Liver (tissue), 9 donors: ENCODE results near the gene EPB41L3. TPM values are rescaled to one million over a fixed set of nuclear protein-coding genes. Genes with fewer than 3 reads are reported as not detected.

ENCODE experiments used
- DNase-seq: peaks from one replicate; pipeline ENCODE4 v3.0.0-alpha.2; 2017; ENCODE audit warnings: low spot score
- H3K27ac ChIP-seq, 2 donors: one replicate each; pipeline ENCODE4 v1.7.0; 2013; ENCODE audit warnings: inconsistent platforms in 2 of 2, low read length in 2 of 2, control low read depth in 1 of 2, low read depth in 1 of 2, mild to moderate bottlenecking in 1 of 2
- H3K27me3 ChIP-seq, 4 donors: one replicate each; pipeline versions ENCODE4 v1.6.1 to v1.7.0; 2013; ENCODE audit warnings: low read length in 3 of 4, inconsistent platforms in 1 of 4, mild to moderate bottlenecking in 1 of 4, moderate library complexity in 1 of 4; ENCODE audit not compliant: control insufficient read depth in 4 of 4, insufficient read depth in 4 of 4
- H3K36me3 ChIP-seq, 4 donors: one replicate each; pipeline versions ENCODE4 v1.6.1 to v1.7.0; 2013; ENCODE audit warnings: low read length in 3 of 4, mild to moderate bottlenecking in 3 of 4, low read depth in 1 of 4, moderate library complexity in 1 of 4; ENCODE audit not compliant: control insufficient read depth in 4 of 4, insufficient read depth in 3 of 4
- H3K4me1 ChIP-seq, 4 donors: one replicate each; pipeline versions ENCODE4 v1.6.1 to v1.7.0; 2013; ENCODE audit warnings: low read length in 3 of 4, mild to moderate bottlenecking in 3 of 4, moderate library complexity in 1 of 4; ENCODE audit not compliant: control insufficient read depth in 4 of 4, insufficient read depth in 4 of 4
- H3K4me3 ChIP-seq, 3 donors: one replicate each; pipeline versions ENCODE4 v1.6.1 to v1.7.0; 2013; ENCODE audit warnings: low read length in 3 of 3, control low read depth in 1 of 3, low read depth in 1 of 3, mild to moderate bottlenecking in 1 of 3
- H3K9ac ChIP-seq, 2 donors: one replicate each; pipeline ENCODE4 v1.7.0; 2013; ENCODE audit warnings: low read length in 2 of 2, mild to moderate bottlenecking in 2 of 2, moderate library complexity in 2 of 2, control low read depth in 1 of 2, low read depth in 1 of 2
- H3K9me3 ChIP-seq, 4 donors: one replicate each; pipeline versions ENCODE4 v1.6.1 to v1.7.0; 2013; ENCODE audit warnings: low read length in 3 of 4; ENCODE audit not compliant: control insufficient read depth in 4 of 4
- ATF3 ChIP-seq: IDR thresholded peaks from 2 replicates; pipeline ENCODE4 v1.6.1; 2016; ENCODE audit warnings: antibody characterized with exemption
- CTCF ChIP-seq: fragments of 150-350 bp; IDR thresholded peaks from 2 replicates; pipeline ENCODE4 v1.5.1; 2017; ENCODE audit warnings: improper control_type of control experiment, low read depth, low read length; ENCODE audit not compliant: missing input control
- EGR1 ChIP-seq, 2 donors: IDR thresholded peaks; 2 replicates each; pipeline ENCODE4 v1.6.1; 2016 to 2018; ENCODE audit warnings: antibody characterized with exemption in 2 of 2, low read depth in 2 of 2
- FOXA1 ChIP-seq: IDR thresholded peaks from 2 replicates; pipeline ENCODE4 v1.6.1; 2016; ENCODE audit warnings: antibody characterized with exemption
- FOXA2 ChIP-seq: IDR thresholded peaks from 2 replicates; pipeline ENCODE4 v1.6.1; 2016; ENCODE audit warnings: antibody characterized with exemption
- HNF4A ChIP-seq, 2 donors: conservative IDR thresholded peaks; 2 replicates each; pipeline ENCODE4 v1.6.1; 2016; ENCODE audit warnings: antibody characterized with exemption in 2 of 2, mild to moderate bottlenecking in 2 of 2
- HNF4G ChIP-seq: IDR thresholded peaks from 2 replicates; pipeline ENCODE4 v1.6.1; 2016; ENCODE audit warnings: antibody characterized with exemption
- JUND ChIP-seq, 2 donors: IDR thresholded peaks; 2 replicates each; pipeline ENCODE4 v1.6.1; 2016; ENCODE audit warnings: antibody characterized with exemption in 2 of 2
- MAX ChIP-seq: IDR thresholded peaks from 2 replicates; pipeline ENCODE4 v1.6.1; 2016; ENCODE audit warnings: antibody characterized with exemption
- RAD21 ChIP-seq, 2 donors: IDR thresholded peaks; 2 replicates each; pipeline ENCODE4 v1.6.1; 2016; ENCODE audit warnings: antibody characterized with exemption in 2 of 2, mild to moderate bottlenecking in 2 of 2
- RXRA ChIP-seq, 2 donors: IDR thresholded peaks; 2 replicates each; pipeline ENCODE4 v1.6.1; 2017 to 2018; ENCODE audit warnings: antibody characterized with exemption in 2 of 2, mild to moderate bottlenecking in 1 of 2
- SP1 ChIP-seq: IDR thresholded peaks from 2 replicates; pipeline ENCODE4 v1.6.1; 2018; ENCODE audit warnings: antibody characterized with exemption, mild to moderate bottlenecking
- TAF1 ChIP-seq: conservative IDR thresholded peaks from 2 replicates; pipeline ENCODE4 v1.6.1; 2016; ENCODE audit warnings: antibody characterized with exemption, mild to moderate bottlenecking
- YY1 ChIP-seq: IDR thresholded peaks from 2 replicates; pipeline ENCODE4 v1.6.1; 2016; ENCODE audit warnings: antibody characterized with exemption, mild to moderate bottlenecking
- WGBS: extraction: QIAGEN DNeasy Blood & Tissue Kit; methylation state at CpG from one replicate; pipeline ENCODE4 v1.1.7; 2013; 5-methylcytosine and 5-hydroxymethylcytosine counted together
- polyA plus RNA-seq, 2 donors: library from polyadenylated mRNA; stranded (reverse) in 1 of 2; unstranded in 1 of 2; fragments of 200-250 nt in 1 of 2; fragments of >200 nt in 1 of 2; fragmentation: Nextera tagmentation in 1 of 2; extraction: Ambion mirVana in 1 of 2; gene quantifications; one replicate each; pipeline versions ENCODE4 v1.2.1 to v1.2.3, GENCODE V29; 2013 to 2015
- total RNA-seq, 2 donors: library from RNA; depleted of rRNA; stranded (reverse); fragments of >200 nt; gene quantifications; one replicate each; pipeline ENCODE4 v1.2.3, GENCODE V29; 2014
- TF ChIP-seq, protein P1 (sequence below): IDR thresholded peaks from 2 replicates; pipeline ENCODE4 v1.6.1; 2016; ENCODE audit warnings: antibody characterized with exemption, mild to moderate bottlenecking
- donor health status: healthy.
- donor health status: healthy.
- donor health status: healthy.
- donor health status: healthy.
- donor health status: healthy.

The EPB41L3 gene
- total and polyA plus RNA-seq, 4 donors, result 1.4 to 14.5 (median 5.1) TPM

DNA sequence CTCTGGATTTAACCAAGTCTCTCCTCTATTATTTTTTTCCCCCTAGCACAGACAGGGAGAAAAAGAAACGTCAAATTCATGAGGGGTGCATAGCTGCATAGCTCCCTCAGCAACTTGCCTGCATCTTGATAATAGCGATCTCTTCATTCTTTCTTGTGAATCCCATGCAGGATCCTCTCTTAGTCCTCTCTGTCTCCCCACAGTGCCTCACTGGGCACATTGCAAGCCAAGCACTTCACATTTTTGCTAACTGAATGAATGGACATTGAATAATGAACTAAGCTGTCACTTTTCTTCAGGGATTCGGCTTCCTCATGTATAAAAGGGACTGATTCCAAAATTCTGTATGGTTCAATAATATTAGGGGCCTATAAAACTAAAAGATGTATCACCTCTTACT is 2.9 kb upstream of the EPB41L3 start:
- Histone ChIP-seq H3K9me3 (no peaks in the 10 kb centered on the region), H3K9ac (no peak overlapping the region), H3K4me3 (no peak overlapping the region), H3K27me3 (peaks cover 0 to 7% (median 4%) of the 10 kb centered on the region in 4 donors), H3K4me1 (peaks cover 8 to 16% (median 11%) of the 10 kb centered on the region in 4 donors), H3K27ac (no peak overlapping the region), H3K36me3 (no peaks in the 10 kb centered on the region)
- WGBS, result 20% methylated on average over 3 of the region's 3 CpGs
- TF ChIP-seq RAD21 (IDR thresholded peaks at IDR 0.05) (peak; percentile 47 to 53), CTCF (peak; percentile 16), TAF1 (no peak), JUND (IDR thresholded peaks at IDR 0.05) (no peak), FOXA2 (no peak)
- TF ChIP-seq, protein P1, sequence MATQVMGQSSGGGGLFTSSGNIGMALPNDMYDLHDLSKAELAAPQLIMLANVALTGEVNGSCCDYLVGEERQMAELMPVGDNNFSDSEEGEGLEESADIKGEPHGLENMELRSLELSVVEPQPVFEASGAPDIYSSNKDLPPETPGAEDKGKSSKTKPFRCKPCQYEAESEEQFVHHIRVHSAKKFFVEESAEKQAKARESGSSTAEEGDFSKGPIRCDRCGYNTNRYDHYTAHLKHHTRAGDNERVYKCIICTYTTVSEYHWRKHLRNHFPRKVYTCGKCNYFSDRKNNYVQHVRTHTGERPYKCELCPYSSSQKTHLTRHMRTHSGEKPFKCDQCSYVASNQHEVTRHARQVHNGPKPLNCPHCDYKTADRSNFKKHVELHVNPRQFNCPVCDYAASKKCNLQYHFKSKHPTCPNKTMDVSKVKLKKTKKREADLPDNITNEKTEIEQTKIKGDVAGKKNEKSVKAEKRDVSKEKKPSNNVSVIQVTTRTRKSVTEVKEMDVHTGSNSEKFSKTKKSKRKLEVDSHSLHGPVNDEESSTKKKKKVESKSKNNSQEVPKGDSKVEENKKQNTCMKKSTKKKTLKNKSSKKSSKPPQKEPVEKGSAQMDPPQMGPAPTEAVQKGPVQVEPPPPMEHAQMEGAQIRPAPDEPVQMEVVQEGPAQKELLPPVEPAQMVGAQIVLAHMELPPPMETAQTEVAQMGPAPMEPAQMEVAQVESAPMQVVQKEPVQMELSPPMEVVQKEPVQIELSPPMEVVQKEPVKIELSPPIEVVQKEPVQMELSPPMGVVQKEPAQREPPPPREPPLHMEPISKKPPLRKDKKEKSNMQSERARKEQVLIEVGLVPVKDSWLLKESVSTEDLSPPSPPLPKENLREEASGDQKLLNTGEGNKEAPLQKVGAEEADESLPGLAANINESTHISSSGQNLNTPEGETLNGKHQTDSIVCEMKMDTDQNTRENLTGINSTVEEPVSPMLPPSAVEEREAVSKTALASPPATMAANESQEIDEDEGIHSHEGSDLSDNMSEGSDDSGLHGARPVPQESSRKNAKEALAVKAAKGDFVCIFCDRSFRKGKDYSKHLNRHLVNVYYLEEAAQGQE, result no peak
- DNase-seq, result no peak

- peak overlapping the region in 2 of 3 donors; percentile 43 to 57 for H3K4me3 ChIP-seq
- WGBS, result 2% methylated on average over 84 of the region's 84 CpGs
- H3K9ac ChIP-seq, result no peak overlapping the region
- no peaks in the 10 kb centered on the region for H3K9me3 ChIP-seq
- peaks cover 0 to 9% (median 5%) of the 10 kb centered on the region in 4 donors for H3K27me3 ChIP-seq
- no peak overlapping the region for H3K27ac ChIP-seq
- H3K36me3 ChIP-seq, result no peaks in the 10 kb centered on the region
- H3K4me1 ChIP-seq, result peaks cover 8 to 16% (median 11%) of the 10 kb centered on the region in 4 donors
- no peak for DNase-seq
- TF ChIP-seq, protein P1, result no peak
- TF ChIP-seq FOXA2 (no peak), JUND (IDR thresholded peaks at IDR 0.05) (no peak), ATF3 (no peak), YY1 (no peak), RXRA (IDR thresholded peaks at IDR 0.05) (no peak), FOXA1 (no peak), MAX (no peak), HNF4G (no peak), CTCF (no peak), HNF4A (conservative IDR thresholded peaks at IDR 0.05) (no peak), TAF1 (no peak), SP1 (no peak), EGR1 (IDR thresholded peaks at IDR 0.05; ENCODE audit: low read depth in 2 of 2) (no peak), RAD21 (IDR thresholded peaks at IDR 0.05) (no peak)
Observed at GRCh38 chr18:5543036-5543680, 639 bp downstream of the EPB41L3 start.
